C4-2B (cell line): ENCODE results near the gene MRS2.
"Not testable (repeated sequence)": the region's sequence is repeated elsewhere in the genome, so short reads cannot be mapped to it uniquely, and the experiment has no call there.

Source experiments
- H3K27ac ChIP-seq: fragments of 450-650 bp; 2 replicates; pipeline ENCODE4 v1.5.1; 2017
- ZFX ChIP-seq: fragments of 450-650 bp; IDR thresholded peaks from 2 replicates; pipeline ENCODE4 v1.6.1; 2017
- TF ChIP-seq, protein P1 (sequence below): fragments of 450-650 bp; conservative IDR thresholded peaks from 2 replicates; pipeline ENCODE4 v1.5.1; 2017; ENCODE audit warnings: mild to moderate bottlenecking

Gene MRS2

DNA sequence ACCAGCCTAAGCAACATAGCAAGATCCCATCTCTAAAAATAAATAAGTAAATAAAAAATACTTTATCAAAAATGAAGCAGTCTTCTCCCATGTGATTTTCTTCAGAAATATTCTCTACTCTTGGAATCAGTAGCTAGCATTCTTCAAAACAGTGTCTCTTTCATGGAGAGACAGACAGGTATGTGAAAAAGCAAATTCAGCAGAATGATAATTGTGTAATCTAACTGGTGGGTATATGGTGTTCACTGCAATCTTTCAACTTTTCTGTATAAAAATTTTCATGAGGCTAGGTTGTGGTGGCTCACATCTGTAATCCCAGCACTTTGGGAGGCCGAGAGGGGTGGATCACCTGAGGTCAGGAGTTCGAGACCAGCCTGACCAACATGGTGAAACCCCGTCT lies 7.9 kb downstream of the MRS2 start:
- TF ChIP-seq ZFX = no peak
- TF ChIP-seq, protein P1, sequence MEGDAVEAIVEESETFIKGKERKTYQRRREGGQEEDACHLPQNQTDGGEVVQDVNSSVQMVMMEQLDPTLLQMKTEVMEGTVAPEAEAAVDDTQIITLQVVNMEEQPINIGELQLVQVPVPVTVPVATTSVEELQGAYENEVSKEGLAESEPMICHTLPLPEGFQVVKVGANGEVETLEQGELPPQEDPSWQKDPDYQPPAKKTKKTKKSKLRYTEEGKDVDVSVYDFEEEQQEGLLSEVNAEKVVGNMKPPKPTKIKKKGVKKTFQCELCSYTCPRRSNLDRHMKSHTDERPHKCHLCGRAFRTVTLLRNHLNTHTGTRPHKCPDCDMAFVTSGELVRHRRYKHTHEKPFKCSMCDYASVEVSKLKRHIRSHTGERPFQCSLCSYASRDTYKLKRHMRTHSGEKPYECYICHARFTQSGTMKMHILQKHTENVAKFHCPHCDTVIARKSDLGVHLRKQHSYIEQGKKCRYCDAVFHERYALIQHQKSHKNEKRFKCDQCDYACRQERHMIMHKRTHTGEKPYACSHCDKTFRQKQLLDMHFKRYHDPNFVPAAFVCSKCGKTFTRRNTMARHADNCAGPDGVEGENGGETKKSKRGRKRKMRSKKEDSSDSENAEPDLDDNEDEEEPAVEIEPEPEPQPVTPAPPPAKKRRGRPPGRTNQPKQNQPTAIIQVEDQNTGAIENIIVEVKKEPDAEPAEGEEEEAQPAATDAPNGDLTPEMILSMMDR = no peak
- no peak overlapping the region for H3K27ac ChIP-seq

DNA sequence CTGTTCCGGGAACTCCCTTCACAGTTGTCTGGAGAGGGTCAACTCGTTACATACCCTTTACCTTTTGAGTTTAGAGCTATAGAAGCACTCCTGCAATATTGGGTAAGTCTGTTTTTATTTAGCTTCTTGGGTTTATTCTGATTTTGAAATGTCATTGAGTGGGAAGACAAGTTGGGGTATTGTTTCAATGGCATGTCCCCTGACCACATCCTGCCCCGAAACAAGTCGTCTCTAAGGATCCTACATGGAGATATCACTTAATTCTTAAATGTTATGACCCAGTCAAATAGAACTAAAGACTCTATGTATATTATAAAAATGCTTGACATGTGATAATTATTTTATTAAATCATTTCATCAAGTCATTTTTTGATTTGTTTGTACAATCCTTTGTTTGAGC lies 9.6 kb downstream of the MRS2 start:
- no peak overlapping the region for H3K27ac ChIP-seq
- TF ChIP-seq ZFX = no peak
- TF ChIP-seq, protein P1 = no peak

DNA sequence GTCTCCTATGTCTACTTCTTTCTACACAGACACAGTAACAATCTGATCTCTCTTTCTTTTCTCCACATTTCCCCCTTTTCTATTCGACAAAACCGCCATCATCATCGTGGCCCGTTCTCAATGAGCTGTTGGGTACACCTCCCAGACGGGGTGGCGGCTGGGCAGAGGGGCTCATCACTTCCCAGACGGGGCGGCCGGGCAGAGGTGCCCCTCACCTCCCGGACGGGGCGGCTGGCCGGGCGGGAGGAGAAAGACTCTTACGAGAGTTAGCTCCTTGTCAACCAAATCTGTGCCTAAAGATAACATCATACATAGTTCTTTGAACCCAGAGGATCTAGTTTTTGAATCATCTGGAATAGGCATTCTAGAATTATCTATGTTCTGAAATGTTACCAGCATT lies 11.8 kb downstream of the MRS2 start:
- not testable (repeated sequence) for H3K27ac ChIP-seq

DNA sequence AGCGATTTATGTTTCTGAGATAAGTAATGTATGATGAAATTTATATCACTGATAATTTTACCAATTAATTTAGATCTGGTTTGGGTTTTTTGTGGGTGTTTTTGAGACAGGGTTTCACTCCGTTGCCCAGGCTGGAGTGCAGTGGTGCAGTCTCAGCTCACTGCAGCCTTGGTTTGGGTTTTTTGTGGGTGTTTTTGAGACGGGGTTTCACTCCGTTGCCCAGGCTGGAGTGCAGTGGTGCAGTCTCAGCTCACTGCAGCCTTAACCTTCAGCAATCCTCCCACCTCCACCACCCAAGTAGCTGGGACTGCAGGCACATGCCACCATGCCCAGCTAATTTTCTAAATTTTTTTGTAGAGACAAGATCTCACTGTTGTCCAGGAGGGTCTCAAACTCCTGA lies 13.0 kb downstream of the MRS2 start:
- TF ChIP-seq ZFX = no peak
- TF ChIP-seq, protein P1 = no peak
- H3K27ac ChIP-seq = no peak overlapping the region

DNA sequence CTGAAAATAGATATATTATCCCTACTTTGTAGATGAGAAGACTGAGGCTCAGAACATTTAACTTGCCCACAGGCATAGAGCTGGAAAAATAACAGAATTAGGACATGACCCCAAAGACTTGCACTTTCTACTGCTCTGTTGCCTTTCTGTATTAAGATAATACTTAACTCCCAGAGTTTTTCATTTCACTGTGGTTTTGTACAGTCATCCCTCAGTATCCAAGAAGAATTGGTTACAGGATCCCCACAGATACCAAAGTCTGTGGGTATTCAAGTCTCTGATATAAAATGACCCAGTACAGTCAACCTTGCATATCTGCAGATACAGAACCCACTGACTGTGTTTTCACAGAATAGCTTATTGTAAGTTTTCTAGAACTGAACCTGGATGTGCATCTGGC lies 16.8 kb downstream of the MRS2 start:
- no peak overlapping the region for H3K27ac ChIP-seq

DNA sequence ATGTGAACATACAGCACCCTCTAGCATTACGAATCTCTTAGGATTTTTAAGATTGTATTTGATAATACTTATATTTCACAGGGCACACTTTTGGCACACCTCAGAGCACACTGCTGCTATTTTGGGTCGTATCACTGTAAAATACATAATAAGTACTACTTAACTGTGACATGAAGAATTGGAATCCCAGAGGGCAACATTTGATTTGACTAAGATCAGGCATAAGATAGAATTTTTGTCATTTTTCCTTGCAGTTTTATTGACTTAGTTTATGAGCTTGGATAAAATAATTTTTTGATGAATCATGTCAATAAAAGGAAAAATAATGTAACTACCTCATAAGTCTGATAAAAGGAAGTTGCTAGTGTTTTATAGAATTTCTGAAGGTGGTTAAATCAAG lies 22.4 kb downstream of the MRS2 start:
- TF ChIP-seq, protein P1 = no peak
- no peak for TF ChIP-seq ZFX
- H3K27ac ChIP-seq = no peak overlapping the region

More for the DNA sequence above, 16.8 kb downstream of the MRS2 start:
- TF ChIP-seq ZFX = no peak
- TF ChIP-seq, protein P1 = no peak

DNA sequence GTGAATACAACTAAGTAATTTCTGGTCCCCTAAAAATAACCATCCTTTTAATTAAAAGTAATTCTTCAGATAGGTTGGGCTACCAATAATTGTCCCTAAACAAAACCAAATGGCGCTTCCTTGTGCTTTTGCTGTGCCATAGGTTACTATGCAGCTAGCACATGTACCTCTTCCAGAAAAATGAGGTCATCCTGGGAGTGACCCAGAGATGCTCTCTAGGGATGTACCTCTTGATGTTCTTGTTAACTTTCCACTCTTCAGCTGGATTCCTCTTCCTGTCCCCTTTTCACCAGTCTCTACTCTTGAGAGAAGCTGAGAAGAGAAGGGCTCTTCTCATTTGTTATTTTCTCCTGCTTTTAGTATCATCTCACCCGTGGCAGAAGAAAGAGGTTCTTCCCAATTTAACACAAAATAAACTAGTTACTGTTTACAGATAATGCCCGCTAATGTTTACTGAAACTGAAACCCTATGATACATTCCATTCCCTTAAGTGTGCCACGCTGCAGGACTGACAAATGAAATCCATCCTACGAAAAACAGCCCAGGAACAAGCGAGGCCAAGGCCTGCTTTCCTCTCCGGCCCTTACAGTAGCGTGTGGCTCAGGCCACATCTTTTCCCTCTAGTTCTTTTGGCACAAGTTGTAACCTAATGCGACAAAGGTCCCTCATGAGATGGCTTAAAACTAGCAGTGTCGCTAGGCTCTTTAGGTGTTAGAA lies 24.2 kb downstream of the MRS2 start:
- TF ChIP-seq ZFX = no peak
- TF ChIP-seq, protein P1 = no peak
- H3K27ac ChIP-seq = no peak overlapping the region

DNA sequence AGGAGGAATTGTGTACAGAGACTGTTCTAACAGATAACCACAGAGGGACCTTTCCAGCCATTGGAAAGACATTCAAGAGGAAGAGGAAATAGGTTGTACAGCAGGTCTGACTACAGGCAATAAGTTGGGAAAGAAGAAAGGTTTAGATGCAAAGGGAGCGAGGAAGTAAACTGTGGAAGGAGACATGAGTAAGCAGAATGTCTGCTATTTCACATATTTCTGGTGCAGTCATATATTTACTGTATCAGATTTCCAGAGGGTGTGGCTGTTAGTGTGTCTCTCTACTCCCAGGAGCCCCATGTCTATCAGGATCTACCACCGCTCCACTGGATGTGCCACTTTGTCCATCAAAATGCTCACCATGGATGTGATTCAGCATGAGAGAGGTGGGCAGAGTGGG lies 25.9 kb downstream of the MRS2 start:
- H3K27ac ChIP-seq = no peak overlapping the region
- TF ChIP-seq, protein P1 = no peak
- no peak for TF ChIP-seq ZFX
